Esophagus squamous epithelium (tissue), 5 donors: ENCODE measurements around the gene SCRT2. TPM values are rescaled to one million over a fixed set of nuclear protein-coding genes. Genes with fewer than 3 reads are reported as not detected.

Source experiments
- DNase-seq: peaks from one replicate; lab custom pipeline; 2025; lab: John Stamatoyannopoulos, UW
- H3K27ac ChIP-seq, 4 donors: fragments of 200-600 bp; sonication (generic); one replicate each; pipeline ENCODE4 v1.5.1; 2016 to 2019; ENCODE audit warnings: mild to moderate bottlenecking in 1 of 4
- H3K27me3 ChIP-seq, 4 donors: fragments of 200-600 bp; sonication (generic); 1 replicate in 3 of 4; 2 replicates in 1 of 4; pipeline versions ENCODE4 v1.5.1 to v1.6.0; 2017 to 2021; ENCODE audit warnings: antibody characterized with exemption in 1 of 4
- H3K36me3 ChIP-seq, 3 donors: fragments of 200-600 bp; sonication (generic); one replicate each; pipeline ENCODE4 v1.5.1; 2016 to 2019
- H3K4me1 ChIP-seq, 3 donors: fragments of 200-600 bp; sonication (generic); one replicate each; pipeline ENCODE4 v1.5.1; 2017 to 2019
- H3K4me3 ChIP-seq, 4 donors: fragments of 200-600 bp; sonication (generic); 1 replicate in 3 of 4; 2 replicates in 1 of 4; pipeline ENCODE4 v1.5.1; 2016 to 2019; ENCODE audit warnings: mild to moderate bottlenecking in 2 of 4, moderate library complexity in 1 of 4
- H3K9me3 ChIP-seq, 3 donors: fragments of 200-600 bp; sonication (generic); one replicate each; pipeline ENCODE4 v1.5.1; 2016 to 2019
- CTCF ChIP-seq, 6 experiments: fragments of 450-650 bp in 4 of 6; fragments of 200-600 bp in 2 of 6; sonication (generic) in 2 of 6; IDR thresholded peaks; one replicate each; pipeline ENCODE4 v1.5.1; 2016 to 2019; ENCODE audit warnings: antibody characterized with exemption in 6 of 6, mild to moderate bottlenecking in 4 of 6, moderate library complexity in 4 of 6
- POLR2A ChIP-seq, 4 donors: fragments of 450-650 bp; IDR thresholded peaks; one replicate each; pipeline ENCODE4 v1.6.1; 2017; ENCODE audit warnings: antibody characterized with exemption in 4 of 4, mild to moderate bottlenecking in 4 of 4, moderate library complexity in 3 of 4
- WGBS, 2 donors: methylation state at CpG; one replicate each; pipeline ENCODE4 v1.1.5; 2018; 5-methylcytosine and 5-hydroxymethylcytosine counted together
- intact Hi-C: fragments of 100-400 bp; cut with DNase I; formaldehyde crosslinking; loops from one replicate; pipeline ENCODE4 v1.15.0; 2022
- total RNA-seq, 4 donors: library from RNA; depleted of rRNA; stranded (reverse); fragments of >200 nt; gene quantifications; one replicate each; pipeline ENCODE4 v1.1.0, GENCODE V29; 2016
- donor health status: DM: yes; HTN: yes; CAD: no.

SCRT2 gene
- total RNA-seq, 4 donors from 2014 or later = not detected

- intact Hi-C loops = no loop called here
- no peak for DNase-seq
- TF ChIP-seq CTCF (IDR thresholded peaks at IDR 0.05) = no peak
- no peak for TF ChIP-seq POLR2A (IDR thresholded peaks at IDR 0.05)
- no peaks in the 10 kb centered on the region for H3K4me1 ChIP-seq
- H3K36me3 ChIP-seq = no peaks in the 10 kb centered on the region
- 70 to 78% methylated on average over 5 to 6 of the region's 6 CpGs for WGBS, 2 donors
- H3K9me3 ChIP-seq = no peaks in the 10 kb centered on the region
- peaks cover 0 to 67% (median 0%) of the 10 kb centered on the region in 4 donors for H3K27me3 ChIP-seq
- H3K4me3 ChIP-seq = no peak overlapping the region
- H3K27ac ChIP-seq = no peak overlapping the region
These were observed 13.7 kb upstream of the SCRT2 start for GRCh38 chr20:689348-689747.

- no peak for DNase-seq
- Histone ChIP-seq H3K27me3 (peaks cover 0 to 72% (median 0%) of the 10 kb centered on the region in 4 donors), H3K9me3 (no peaks in the 10 kb centered on the region), H3K4me1 (no peaks in the 10 kb centered on the region), H3K27ac (no peak overlapping the region), H3K4me3 (no peak overlapping the region), H3K36me3 (no peaks in the 10 kb centered on the region)
- no peak for TF ChIP-seq POLR2A (IDR thresholded peaks at IDR 0.05)
- no peak for TF ChIP-seq CTCF (IDR thresholded peaks at IDR 0.05)
- intact Hi-C loops = no loop called here
- 23 to 82% methylated on average over 1 to 4 of the region's 13 CpGs for whole genome bisulfite sequencing, 2 donors
These were observed 13.2 kb upstream of the SCRT2 start for GRCh38 chr20:688809-689212.

- Histone ChIP-seq H3K27ac (no peak overlapping the region), H3K36me3 (no peaks in the 10 kb centered on the region), H3K4me1 (no peaks in the 10 kb centered on the region), H3K27me3 (peaks cover 0 to 84% (median 0%) of the 10 kb centered on the region in 4 donors), H3K9me3 (no peaks in the 10 kb centered on the region), H3K4me3 (no peak overlapping the region)
- WGBS, 2 donors = 73 to 76% methylated on average over 9 of the region's 9 CpGs
- intact Hi-C loops = no loop called here
- DNase-seq = no peak
- TF ChIP-seq POLR2A (IDR thresholded peaks at IDR 0.05) (no peak), CTCF (IDR thresholded peaks at IDR 0.05) (no peak)
These were observed 12.0 kb upstream of the SCRT2 start for GRCh38 chr20:687468-688203.

GRCh38 chr20:684676-685319 is 9.2 kb upstream of the SCRT2 start:
- DNase-seq = no peak
- Histone ChIP-seq H3K27me3 (peaks cover 0 to 98% (median 0%) of the 10 kb centered on the region in 4 donors), H3K4me3 (no peak overlapping the region), H3K27ac (no peak overlapping the region), H3K36me3 (no peaks in the 10 kb centered on the region), H3K9me3 (no peaks in the 10 kb centered on the region), H3K4me1 (no peaks in the 10 kb centered on the region)
- intact Hi-C loops = no loop called here
- 48 to 59% methylated on average over 2 to 3 of the region's 4 CpGs for WGBS, 2 donors
- TF ChIP-seq CTCF (IDR thresholded peaks at IDR 0.05) = no peak
- TF ChIP-seq POLR2A (IDR thresholded peaks at IDR 0.05) = no peak

GRCh38 chr20:682123-682522 is 6.5 kb upstream of the SCRT2 start:
- DNase-seq = no peak
- H3K27me3 ChIP-seq = peaks cover 0 to 100% (median 4%) of the 10 kb centered on the region in 4 donors
- TF ChIP-seq POLR2A (IDR thresholded peaks at IDR 0.05) (no peak), CTCF (IDR thresholded peaks at IDR 0.05) (no peak)
- H3K27ac ChIP-seq = no peak overlapping the region
- no peaks in the 10 kb centered on the region for H3K9me3 ChIP-seq
- 8 to 23% methylated on average over 1 of the region's 1 CpG for WGBS, 2 donors
- H3K36me3 ChIP-seq = no peaks in the 10 kb centered on the region
- intact Hi-C loops = no loop called here
- H3K4me1 ChIP-seq = no peaks in the 10 kb centered on the region
- no peak overlapping the region for H3K4me3 ChIP-seq
